Right atrium auricular region (tissue), 2 donors: ENCODE results near the gene GRM7. TPM values are rescaled to one million over a fixed set of nuclear protein-coding genes. Genes with fewer than 3 reads are reported as not detected.

Source experiments
- DNase-seq: peaks from one replicate; pipeline ENCODE4 v3.0.0-alpha.2; 2019; ENCODE audit warnings: low spot score
- H3K27ac ChIP-seq, 2 donors: fragments of 200-600 bp; sonication (generic); 1 replicate in 1 of 2; 2 replicates in 1 of 2; pipeline ENCODE4 v1.5.1; 2016 to 2019
- H3K27me3 ChIP-seq, 2 donors: fragments of 200-600 bp; sonication (generic); one replicate each; pipeline versions ENCODE4 v1.5.1 to v1.6.0; 2017 to 2019
- H3K36me3 ChIP-seq: fragments of 200-600 bp; sonication (generic); one replicate; pipeline ENCODE4 v1.5.1; 2016
- H3K4me1 ChIP-seq, 2 donors: fragments of 200-600 bp; sonication (generic); one replicate each; pipeline versions ENCODE4 v1.5.1 to v1.6.0; 2017 to 2019
- H3K4me3 ChIP-seq, 2 donors: fragments of 200-600 bp; sonication (generic); 1 replicate in 1 of 2; 2 replicates in 1 of 2; pipeline ENCODE4 v1.5.1; 2017 to 2019; ENCODE audit warnings: mild to moderate bottlenecking in 1 of 2, moderate library complexity in 1 of 2
- H3K9me3 ChIP-seq, 2 donors: fragments of 200-600 bp; sonication (generic); one replicate each; pipeline ENCODE4 v1.5.1; 2019
- total RNA-seq, 2 donors: library from RNA; depleted of rRNA; stranded (reverse); fragments of >200 nt; gene quantifications; one replicate each; pipeline ENCODE4 v1.1.0, GENCODE V29; 2016
- TF ChIP-seq, protein P1 (sequence below), 2 donors: fragments of 200-600 bp; sonication (generic); IDR thresholded peaks; one replicate each; pipeline ENCODE4 v1.5.1; 2019; ENCODE audit warnings: antibody characterized with exemption in 2 of 2

GRM7 gene
- total RNA-seq, 2 donors from 2014 or later = not detected

DNA sequence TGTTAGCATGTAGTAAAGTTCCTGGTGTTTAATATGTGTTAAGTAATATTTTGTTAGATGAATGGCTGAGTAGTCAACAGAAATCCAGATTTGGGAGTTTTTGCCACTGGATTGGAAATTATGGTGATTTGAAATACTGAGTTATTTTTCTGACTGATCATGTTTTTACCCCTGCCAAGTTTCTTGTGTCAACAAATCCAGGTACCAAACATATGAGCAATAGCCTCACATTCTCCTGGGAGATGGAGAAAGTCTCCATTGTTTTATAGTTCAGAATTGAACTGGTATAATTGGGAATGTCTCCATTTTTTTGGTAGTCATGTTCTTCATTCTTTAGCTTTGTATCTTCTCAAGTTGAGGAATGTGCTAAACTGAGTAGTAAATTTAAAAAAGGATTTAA is 873.5 kb downstream of the GRM7 start:
- H3K9me3 ChIP-seq = no peaks in the 10 kb centered on the region
- no peaks in the 10 kb centered on the region for H3K36me3 ChIP-seq
- no peaks in the 10 kb centered on the region for H3K27me3 ChIP-seq
- no peak for DNase-seq
- H3K27ac ChIP-seq = no peak overlapping the region
- TF ChIP-seq, protein P1, sequence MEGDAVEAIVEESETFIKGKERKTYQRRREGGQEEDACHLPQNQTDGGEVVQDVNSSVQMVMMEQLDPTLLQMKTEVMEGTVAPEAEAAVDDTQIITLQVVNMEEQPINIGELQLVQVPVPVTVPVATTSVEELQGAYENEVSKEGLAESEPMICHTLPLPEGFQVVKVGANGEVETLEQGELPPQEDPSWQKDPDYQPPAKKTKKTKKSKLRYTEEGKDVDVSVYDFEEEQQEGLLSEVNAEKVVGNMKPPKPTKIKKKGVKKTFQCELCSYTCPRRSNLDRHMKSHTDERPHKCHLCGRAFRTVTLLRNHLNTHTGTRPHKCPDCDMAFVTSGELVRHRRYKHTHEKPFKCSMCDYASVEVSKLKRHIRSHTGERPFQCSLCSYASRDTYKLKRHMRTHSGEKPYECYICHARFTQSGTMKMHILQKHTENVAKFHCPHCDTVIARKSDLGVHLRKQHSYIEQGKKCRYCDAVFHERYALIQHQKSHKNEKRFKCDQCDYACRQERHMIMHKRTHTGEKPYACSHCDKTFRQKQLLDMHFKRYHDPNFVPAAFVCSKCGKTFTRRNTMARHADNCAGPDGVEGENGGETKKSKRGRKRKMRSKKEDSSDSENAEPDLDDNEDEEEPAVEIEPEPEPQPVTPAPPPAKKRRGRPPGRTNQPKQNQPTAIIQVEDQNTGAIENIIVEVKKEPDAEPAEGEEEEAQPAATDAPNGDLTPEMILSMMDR (IDR thresholded peaks at IDR 0.05) = no peak
- no peaks in the 10 kb centered on the region for H3K4me1 ChIP-seq
- H3K4me3 ChIP-seq = no peak overlapping the region

DNA sequence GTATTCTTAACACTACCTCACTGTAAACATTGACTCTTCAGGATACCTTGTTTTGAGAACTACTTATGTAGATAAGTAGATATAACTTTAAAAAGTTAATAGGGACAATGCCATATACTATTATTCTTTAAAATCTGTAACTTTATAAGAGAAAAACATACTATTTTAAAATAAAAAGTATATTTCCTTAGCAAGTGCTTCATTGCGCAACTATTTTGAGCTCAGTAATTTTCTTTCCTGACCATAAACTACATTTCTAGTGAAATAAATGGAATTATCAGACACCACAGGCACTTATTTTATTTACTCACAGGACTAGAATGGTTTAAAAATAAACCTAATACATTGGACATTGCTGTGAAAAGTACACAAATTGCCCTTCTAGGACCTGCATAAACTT is 876.3 kb downstream of the GRM7 start:
- Histone ChIP-seq H3K4me1 (no peaks in the 10 kb centered on the region), H3K9me3 (no peaks in the 10 kb centered on the region), H3K4me3 (no peak overlapping the region), H3K36me3 (no peaks in the 10 kb centered on the region), H3K27ac (no peak overlapping the region), H3K27me3 (no peaks in the 10 kb centered on the region)
- no peak for DNase-seq
- TF ChIP-seq, protein P1 (IDR thresholded peaks at IDR 0.05) = no peak

DNA sequence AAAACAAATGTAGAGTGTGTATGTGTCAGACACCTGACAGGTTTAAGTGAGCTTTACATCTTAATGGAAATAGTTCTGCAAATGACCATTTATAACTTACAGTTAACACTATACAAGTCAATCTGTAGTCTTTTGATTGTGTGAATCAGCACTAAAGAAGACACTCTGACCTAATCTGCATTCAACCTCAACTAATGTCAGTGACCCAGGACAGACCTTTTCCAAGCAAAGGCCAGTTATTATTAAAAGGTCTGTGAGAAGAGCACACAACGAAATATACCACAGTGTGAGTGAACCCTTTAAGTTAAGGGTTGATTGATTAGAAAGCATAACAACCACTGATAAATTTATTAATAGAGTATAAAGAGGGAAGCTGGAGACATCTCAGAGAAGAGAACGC is 878.8 kb downstream of the GRM7 start:
- H3K36me3 ChIP-seq = no peaks in the 10 kb centered on the region
- H3K27me3 ChIP-seq = no peaks in the 10 kb centered on the region
- H3K27ac ChIP-seq = no peak overlapping the region
- H3K4me1 ChIP-seq = no peaks in the 10 kb centered on the region
- no peak overlapping the region for H3K4me3 ChIP-seq
- TF ChIP-seq, protein P1 (IDR thresholded peaks at IDR 0.05) = no peak
- H3K9me3 ChIP-seq = no peaks in the 10 kb centered on the region
- no peak for DNase-seq

DNA sequence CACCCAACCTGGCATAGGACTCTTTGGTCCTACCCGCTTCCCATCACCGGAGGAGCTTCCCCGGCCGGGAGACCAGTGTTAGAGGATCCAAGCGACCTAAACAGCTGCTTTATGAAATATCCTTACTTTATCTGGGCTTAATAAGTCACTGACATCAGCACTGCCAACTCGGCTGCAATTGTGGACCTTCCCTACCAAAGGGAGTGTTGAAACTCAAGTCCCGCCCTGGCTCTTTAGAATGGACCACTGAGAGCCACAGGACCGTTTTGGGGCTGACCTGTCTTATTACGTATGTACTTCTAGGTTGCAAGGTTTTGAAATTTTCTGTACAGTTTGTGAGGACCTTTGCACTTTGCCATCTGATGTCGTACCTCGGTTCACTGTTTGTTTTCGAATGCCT is 879.5 kb downstream of the GRM7 start:
- Histone ChIP-seq H3K9me3 (no peaks in the 10 kb centered on the region), H3K36me3 (no peaks in the 10 kb centered on the region), H3K4me3 (no peak overlapping the region), H3K27me3 (no peaks in the 10 kb centered on the region), H3K27ac (no peak overlapping the region), H3K4me1 (no peaks in the 10 kb centered on the region)
- no peak for DNase-seq
- TF ChIP-seq, protein P1 (IDR thresholded peaks at IDR 0.05) = no peak

DNA sequence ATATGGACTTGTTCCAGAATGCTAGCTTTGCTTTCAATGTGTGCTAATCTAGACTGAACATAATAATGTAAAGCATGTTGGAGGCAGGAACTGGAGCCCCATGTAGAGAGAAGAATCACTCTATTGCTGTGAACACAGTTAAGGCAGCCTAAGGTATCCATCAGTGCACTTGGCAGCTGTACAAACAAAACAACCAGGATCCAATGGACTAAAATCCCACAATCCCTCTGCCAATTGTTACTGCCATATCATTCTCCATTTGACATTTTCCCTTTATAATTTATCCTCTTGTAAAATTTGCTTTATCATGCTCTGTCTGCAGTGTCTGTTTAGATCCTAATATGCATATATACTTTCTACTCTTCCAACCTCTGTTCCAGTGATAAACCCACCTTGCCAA is 883.9 kb downstream of the GRM7 start:
- no peak for DNase-seq
- TF ChIP-seq, protein P1 (IDR thresholded peaks at IDR 0.05) = no peak
- H3K4me3 ChIP-seq = no peak overlapping the region

GRCh38 chr3:7745711-7746110 is 884.8 kb downstream of the GRM7 start:
- H3K27ac ChIP-seq = no peak overlapping the region
- no peaks in the 10 kb centered on the region for H3K27me3 ChIP-seq
- no peaks in the 10 kb centered on the region for H3K9me3 ChIP-seq
- H3K4me3 ChIP-seq = no peak overlapping the region
- TF ChIP-seq, protein P1 (IDR thresholded peaks at IDR 0.05) = no peak
- no peaks in the 10 kb centered on the region for H3K4me1 ChIP-seq
- DNase-seq = no peak
- no peaks in the 10 kb centered on the region for H3K36me3 ChIP-seq

More for the DNA sequence above, 883.9 kb downstream of the GRM7 start:
- Histone ChIP-seq H3K4me1 (no peaks in the 10 kb centered on the region), H3K27me3 (no peaks in the 10 kb centered on the region), H3K27ac (no peak overlapping the region), H3K9me3 (no peaks in the 10 kb centered on the region), H3K36me3 (no peaks in the 10 kb centered on the region)
